HEK293 (cell line): ENCODE results near the gene PYGO2.

Experiments
- YY1 ChIP-seq: fragments of 450-650 bp; formaldehyde crosslinking; IDR thresholded peaks from 2 replicates; pipeline ENCODE4 v1.5.1; 2018; ENCODE audit warnings: missing biosample characterization, missing genetic modification characterization
- ZBTB20 ChIP-seq: fragments of 450-650 bp; formaldehyde crosslinking; IDR thresholded peaks from 2 replicates; pipeline ENCODE4 v1.5.1; 2016; ENCODE audit warnings: missing biosample characterization, missing genetic modification characterization
- ZNF416 ChIP-seq: fragments of 450-650 bp; formaldehyde crosslinking; IDR thresholded peaks from 2 replicates; pipeline ENCODE4 v1.5.1; 2016; ENCODE audit warnings: missing biosample characterization, missing genetic modification characterization

- TF ChIP-seq ZBTB20 (tag by site-specific recombination), result no peak
- no peak for TF ChIP-seq ZNF416 (tag by site-specific recombination)
- TF ChIP-seq YY1 (tag by site-specific recombination), result no peak
Measured at GRCh38 chr1:154974808-154975408, 13.3 kb upstream of the PYGO2 start.
